AG04450 (cell line): Measurements from ENCODE around the gene CCDC50. TPM values are rescaled to one million over a fixed set of nuclear protein-coding genes. Genes with fewer than 3 reads are reported as not detected.

Experiments
- CTCF ChIA-PET: fragments of 300-600, 350-600 bp; formaldehyde crosslinking; extraction: SDS; loops from one replicate; lab custom pipeline; 2022; ENCODE audit warnings: antibody characterized with exemption, inconsistent platforms; lab: Charles Lee
- POLR2A ChIA-PET: fragments of 350-600 bp; formaldehyde crosslinking; extraction: SDS; loops from one replicate; lab custom pipeline; 2021; ENCODE audit warnings: antibody characterized with exemption, inconsistent platforms; lab: Yijun Ruan, JAX
- DNase-seq: peaks from one replicate; pipeline ENCODE4 v3.0.0-alpha.2; 2011; ENCODE audit warnings: low read depth, low spot score
- H3K27ac ChIP-seq: one replicate; pipeline ENCODE4 v1.5.1; 2012; ENCODE audit warnings: low read depth, low read length, control low read depth
- H3K27me3 ChIP-seq: one replicate; pipeline ENCODE4 v1.6.0; 2012; ENCODE audit warnings: low read length; ENCODE audit not compliant: control insufficient read depth, insufficient read depth
- H3K4me3 ChIP-seq: 2 replicates; pipeline ENCODE4 v1.5.1; 2011; ENCODE audit warnings: mild to moderate bottlenecking, low read depth, low read length, control low read depth
- H3K9me3 ChIP-seq: 2 replicates; pipeline ENCODE4 v1.5.1; 2012; ENCODE audit warnings: low read length; ENCODE audit not compliant: control insufficient read depth, insufficient read depth
- polyA plus RNA-seq: library from polyadenylated mRNA; depleted of rRNA; stranded (reverse); fragments of >200 nt; gene quantifications from 2 replicates; pipeline ENCODE4 v1.2.3, GENCODE V29; 2011; rRNA removed
- TF ChIP-seq, protein P1 (sequence below): IDR thresholded peaks from 2 replicates; pipeline ENCODE4 v1.5.1; 2011; ENCODE audit warnings: low read depth, low read length, control low read depth, inconsistent platforms

Gene CCDC50
- polyA plus RNA-seq, 1 experiment, result 75.6 TPM

DNA sequence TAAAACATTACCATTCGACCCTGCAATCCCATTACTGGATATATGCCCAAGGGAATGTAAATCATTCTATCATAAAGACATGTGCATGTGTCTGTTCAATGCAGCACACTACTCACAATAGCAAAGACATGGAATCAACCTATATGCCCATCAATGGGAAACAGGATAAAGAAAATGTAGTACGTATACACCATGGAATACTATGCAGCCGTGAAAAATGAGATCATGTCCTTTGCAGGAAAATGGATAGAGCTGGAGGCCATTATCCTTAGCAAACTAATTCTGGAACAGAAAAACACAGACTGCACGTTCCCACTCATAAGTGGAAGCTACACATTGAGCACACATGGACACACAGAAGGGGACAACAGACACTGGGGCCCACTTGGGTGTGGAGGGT is 111.3 kb downstream of the CCDC50 start:
- ChIA-PET CTCF (no interaction called here), POLR2A (no interaction called here)
- DNase-seq, result no peak
- Histone ChIP-seq H3K27me3 (no peaks in the 10 kb centered on the region), H3K9me3 (no peaks in the 10 kb centered on the region), H3K27ac (no peak overlapping the region), H3K4me3 (no peak overlapping the region)
- TF ChIP-seq, protein P1, sequence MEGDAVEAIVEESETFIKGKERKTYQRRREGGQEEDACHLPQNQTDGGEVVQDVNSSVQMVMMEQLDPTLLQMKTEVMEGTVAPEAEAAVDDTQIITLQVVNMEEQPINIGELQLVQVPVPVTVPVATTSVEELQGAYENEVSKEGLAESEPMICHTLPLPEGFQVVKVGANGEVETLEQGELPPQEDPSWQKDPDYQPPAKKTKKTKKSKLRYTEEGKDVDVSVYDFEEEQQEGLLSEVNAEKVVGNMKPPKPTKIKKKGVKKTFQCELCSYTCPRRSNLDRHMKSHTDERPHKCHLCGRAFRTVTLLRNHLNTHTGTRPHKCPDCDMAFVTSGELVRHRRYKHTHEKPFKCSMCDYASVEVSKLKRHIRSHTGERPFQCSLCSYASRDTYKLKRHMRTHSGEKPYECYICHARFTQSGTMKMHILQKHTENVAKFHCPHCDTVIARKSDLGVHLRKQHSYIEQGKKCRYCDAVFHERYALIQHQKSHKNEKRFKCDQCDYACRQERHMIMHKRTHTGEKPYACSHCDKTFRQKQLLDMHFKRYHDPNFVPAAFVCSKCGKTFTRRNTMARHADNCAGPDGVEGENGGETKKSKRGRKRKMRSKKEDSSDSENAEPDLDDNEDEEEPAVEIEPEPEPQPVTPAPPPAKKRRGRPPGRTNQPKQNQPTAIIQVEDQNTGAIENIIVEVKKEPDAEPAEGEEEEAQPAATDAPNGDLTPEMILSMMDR, result no peak

DNA sequence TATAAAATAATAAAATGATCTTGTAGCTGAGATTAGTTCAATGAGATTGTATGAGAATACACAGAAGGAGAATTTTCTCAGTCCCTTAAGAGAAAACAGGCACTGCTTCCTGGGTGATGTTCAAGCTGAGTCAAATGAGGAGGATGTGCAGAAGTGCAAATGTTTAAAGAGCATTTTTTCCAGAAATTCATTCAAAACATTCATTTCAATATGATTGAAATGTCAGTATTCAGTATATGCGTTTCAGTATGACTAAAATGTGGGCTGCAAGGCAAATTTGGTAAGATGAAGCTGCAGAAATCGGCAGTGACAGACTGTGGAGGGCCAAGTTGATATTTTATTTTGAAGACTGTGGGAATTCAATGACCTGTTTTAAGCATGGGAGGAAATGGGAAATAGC is 112.5 kb downstream of the CCDC50 start:
- Histone ChIP-seq H3K9me3 (no peaks in the 10 kb centered on the region), H3K4me3 (no peak overlapping the region), H3K27ac (no peak overlapping the region), H3K27me3 (no peaks in the 10 kb centered on the region)
- POLR2A ChIA-PET, result no interaction called here
- TF ChIP-seq, protein P1, result no peak
- DNase-seq, result no peak
- CTCF ChIA-PET, result no interaction called here

DNA sequence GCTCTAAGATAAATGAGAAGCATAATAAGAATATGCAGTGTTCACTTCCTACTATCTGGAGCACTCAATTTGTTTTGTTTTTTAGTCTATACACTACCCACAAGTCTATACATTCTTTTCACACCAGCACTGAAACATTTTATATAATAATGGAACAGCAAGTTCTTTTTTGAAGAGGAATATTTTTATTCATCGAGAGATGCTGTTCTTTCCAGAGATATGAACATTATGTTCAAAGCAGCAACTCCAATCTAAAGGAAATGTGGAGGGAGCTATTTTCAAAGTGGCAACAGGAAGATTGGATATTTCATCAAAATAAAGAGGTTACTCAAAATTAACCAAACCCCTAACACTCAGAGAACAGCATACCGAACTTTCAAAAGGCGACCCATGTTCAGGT is 115.4 kb downstream of the CCDC50 start:
- H3K4me3 ChIP-seq, result no peak overlapping the region
- H3K9me3 ChIP-seq, result no peaks in the 10 kb centered on the region
- ChIA-PET CTCF (interaction anchor here (1.3 kb wide), 1 partner anchor 1000 kb away, joined by 3 read pairs; no protein-coding TSS in a partner anchor), POLR2A (no interaction called here)
- TF ChIP-seq, protein P1, result no peak
- no peak for DNase-seq
- H3K27ac ChIP-seq, result no peak overlapping the region
- no peaks in the 10 kb centered on the region for H3K27me3 ChIP-seq

Other genes starting within 250 kb of the CCDC50 start
- not detected in 2 replicates for gene OSTN, start 130.2 kb upstream of the CCDC50 start, polyA plus RNA-seq
- 0.71 and 1.2 TPM in 2 replicates for gene UTS2B, start 1.1 kb downstream of the CCDC50 start, polyA plus RNA-seq
- not detected in 2 replicates for gene PYDC2, start 131.8 kb downstream of the CCDC50 start, polyA plus RNA-seq